ENCODE results near the gene RTP5.

Gene RTP5

DNA sequence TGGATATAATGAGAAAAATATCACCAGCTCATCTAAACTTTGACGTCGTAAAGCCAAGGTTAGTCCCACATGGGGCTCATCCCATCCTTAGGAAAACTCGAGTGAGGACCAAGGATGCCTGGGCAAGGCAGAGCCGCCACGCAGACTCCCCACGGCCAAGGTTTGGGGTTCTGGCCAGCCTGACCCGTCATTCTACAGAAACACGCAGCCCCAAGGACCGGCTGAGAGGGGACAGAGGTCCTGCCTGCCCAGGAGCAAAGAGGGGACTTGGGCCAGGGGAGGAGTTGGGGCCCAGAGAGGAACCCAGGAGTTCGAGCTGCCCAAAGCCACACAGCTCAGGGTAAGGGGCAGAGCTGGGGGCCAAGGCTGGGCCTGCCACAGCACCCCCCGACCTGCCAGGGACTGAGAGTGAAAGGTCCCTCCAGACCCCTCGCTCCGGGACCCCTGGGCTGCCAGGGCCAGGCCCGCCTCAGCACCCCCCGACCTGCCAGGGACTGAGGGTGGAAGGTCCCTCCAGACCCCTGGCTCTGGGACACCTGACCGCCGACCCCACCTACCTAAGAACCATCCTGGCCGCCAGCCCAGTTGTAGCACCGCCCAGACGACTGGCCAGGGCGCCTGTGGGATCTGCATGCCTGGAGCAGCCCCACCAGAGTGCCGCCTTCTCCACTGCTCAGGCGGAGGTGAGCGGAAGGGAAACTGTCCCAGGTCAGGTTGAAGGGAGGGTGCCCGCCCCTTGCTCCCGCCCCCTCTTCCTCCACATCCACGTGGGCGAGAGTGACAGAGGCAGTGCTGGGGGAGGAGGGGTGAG, 11.1 kb upstream of the RTP5 start, which contains the start of gene PDCD1:
Gene PDCD1, minus strand, starts transcription at position 689 of the 811 bp plus-strand sequence. Its CDS starts 56 bp downstream, at position 633.
- no peak for DNase-seq

- DNase-seq = no peak
Observed at GRCh38 chr2:241859017-241859435, 10.5 kb upstream of the RTP5 start.

GRCh38 chr2:241859436-241860183, 9.9 kb upstream of the RTP5 start:
- DNase-seq = peak; percentile 24

- DNase-seq = no peak
Observed at GRCh38 chr2:241860184-241861078, 9.1 kb upstream of the RTP5 start.

DNA sequence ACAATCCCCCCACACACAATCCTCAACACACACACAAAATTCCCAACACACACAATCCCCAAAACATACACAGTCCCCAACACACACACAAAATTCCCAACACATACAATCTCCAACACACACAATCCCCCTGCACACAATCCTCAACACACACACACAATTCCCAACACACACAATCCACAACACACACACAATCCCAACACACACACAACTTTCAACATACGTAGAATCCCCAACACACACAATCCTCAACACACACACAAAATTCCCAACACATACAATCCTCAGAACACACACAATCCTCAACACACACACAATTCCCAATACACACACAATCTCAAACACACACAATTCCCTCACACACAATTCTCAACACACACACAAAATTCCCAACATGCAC, 8.3 kb upstream of the RTP5 start:
- DNase-seq = no peak

DNA sequence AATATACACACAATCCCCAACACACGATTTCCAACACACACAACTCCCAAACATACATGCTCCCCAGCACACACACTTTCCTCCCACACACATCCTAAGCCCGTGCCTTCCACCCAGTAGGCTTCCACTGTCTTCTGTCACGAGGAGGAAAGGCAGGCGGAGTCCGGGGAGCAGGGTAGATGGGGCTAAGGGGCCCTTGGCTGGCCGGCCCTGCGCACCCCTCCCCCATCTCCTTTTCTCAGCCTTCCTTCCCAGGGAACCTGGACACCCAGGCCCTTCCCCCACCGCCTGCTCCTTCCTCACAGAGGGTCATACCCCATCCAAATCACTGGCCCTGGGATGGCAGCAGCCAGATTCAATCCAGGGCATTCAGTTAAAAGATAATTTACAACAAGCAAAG, 7.4 kb upstream of the RTP5 start:
- no peak for DNase-seq

DNA sequence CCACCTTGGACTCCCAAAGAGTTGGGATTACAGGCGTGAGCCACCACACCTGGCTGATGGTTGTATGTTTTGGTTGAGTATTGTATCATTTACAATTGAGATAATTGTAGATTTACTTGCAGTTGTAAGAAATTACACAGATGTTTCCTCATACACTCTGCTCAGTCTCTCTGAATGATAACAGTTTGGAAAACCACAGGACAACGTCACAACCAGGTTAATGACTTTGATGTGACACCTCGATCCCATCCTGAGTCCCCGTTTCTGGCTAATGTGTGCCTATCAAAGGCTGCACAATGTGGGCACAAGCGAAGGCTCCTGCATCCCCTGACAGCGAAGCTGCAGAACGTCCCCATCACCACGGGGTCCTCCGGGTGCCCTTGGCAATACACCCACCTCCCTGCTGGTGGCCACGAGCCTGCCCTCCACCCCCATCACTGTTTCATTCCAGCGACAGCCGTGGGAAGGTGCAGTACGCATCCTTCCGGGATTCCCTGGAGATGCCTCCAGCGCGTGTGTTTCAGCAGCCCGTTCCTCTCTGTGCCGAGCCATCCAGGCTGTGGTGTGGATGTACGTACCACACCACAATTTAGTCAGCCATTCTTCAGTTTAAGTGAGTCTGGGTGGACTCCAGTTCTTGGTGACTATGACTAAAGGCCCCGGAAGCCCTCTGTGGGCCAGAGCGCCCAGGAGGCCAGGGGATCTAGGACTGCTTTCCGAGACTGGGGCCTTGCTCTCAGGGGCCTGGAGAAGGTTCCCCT, 6.6 kb upstream of the RTP5 start:
- DNase-seq = no peak

- peak; percentile 30 for DNase-seq
Observed at GRCh38 chr2:241863536-241863954, 6.0 kb upstream of the RTP5 start.

DNA sequence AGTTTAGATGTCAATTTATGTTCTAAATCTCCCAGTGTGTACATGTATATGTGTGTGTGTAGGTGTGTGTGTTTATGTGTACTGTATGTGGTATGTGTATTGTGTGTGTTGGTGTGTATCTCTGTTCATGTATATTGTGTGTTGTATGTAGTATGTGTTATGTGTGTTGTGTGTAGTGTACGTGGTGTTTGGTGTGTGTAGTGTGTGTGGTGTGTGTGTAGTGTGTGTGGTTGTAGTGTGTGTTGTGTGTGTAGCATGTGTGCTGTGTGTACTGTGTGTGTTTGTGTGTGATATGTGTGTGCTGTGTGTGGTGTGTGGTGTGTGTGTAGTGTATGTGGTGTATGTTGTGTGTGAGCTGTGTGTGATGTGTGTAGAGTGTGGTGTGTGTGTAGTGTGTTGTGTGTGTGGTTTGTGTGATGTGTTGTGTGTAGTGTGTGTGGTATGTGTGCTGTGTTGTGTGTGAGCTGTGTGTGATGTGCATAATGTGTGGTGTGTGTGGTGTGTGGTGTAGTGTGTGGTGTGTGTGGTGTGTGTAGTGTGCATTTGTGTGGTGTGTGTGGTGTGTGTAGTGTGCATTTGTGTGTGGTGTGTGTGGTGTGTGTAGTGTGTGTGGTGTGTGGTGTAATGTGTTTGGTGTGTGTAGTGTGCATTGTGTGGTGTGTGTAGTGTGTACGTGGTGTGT, 5.2 kb upstream of the RTP5 start:
- no peak for DNase-seq

DNA sequence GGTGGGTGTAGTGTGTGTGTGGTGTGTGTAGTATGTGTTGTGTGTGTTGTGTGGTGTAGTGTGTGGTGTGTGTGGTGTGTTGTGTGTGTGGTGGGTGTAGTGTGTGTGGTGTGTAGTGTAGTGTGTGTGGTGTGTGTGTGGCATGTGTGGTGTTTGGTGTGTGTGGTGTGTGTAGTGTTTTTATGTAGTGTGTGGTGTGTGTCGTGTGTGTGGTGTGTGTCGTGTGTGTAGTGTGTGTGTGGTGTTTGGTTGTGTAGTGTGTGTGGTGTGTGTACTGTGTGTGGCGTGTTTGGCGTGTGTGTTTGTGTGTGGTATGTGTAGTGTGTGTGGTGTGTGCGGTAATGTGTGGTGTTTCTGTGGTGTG, 4.7 kb upstream of the RTP5 start:
- no peak for DNase-seq

- no peak for DNase-seq
Observed at GRCh38 chr2:241865416-241865956, 4.0 kb upstream of the RTP5 start.

- DNase-seq = no peak
Observed at GRCh38 chr2:241865957-241866789, 3.4 kb upstream of the RTP5 start.

- DNase-seq = no peak
Observed at GRCh38 chr2:241866790-241867645, 2.5 kb upstream of the RTP5 start.

DNA sequence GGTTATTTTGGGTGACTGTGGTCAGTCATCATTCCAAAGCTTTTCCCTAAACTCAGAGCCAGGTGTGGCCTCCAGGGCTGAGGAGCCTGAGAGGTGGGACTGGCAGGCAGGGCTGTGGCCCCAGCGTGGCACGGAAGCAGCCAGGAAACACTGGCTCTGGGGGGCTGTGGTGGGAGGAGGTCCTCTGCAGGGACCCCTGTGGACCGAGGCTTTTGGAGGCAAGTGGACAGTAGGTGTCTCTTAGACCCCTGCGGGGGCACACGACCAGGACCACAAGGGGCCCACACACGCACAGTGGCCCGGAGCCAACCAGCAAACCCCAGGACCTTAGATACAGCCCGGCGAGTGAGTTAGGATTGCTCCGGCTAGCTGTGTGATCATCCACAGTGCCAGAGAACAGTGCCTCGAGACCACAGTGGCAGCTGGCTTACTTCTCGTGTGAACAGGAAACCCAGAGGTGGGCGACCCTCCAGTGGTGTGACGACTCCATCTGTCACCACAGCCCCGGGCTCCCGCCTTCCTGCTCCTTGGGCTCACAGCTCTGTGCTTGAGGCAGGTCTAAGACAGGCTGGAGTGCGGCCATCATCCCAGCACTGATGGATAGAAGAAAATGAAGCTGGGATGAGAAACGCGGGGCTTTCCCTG, 1.6 kb upstream of the RTP5 start:
- no peak for DNase-seq

- no peak for DNase-seq
Observed at GRCh38 chr2:241868661-241869081, 858 bp upstream of the RTP5 start.

GRCh38 chr2:241870081-241870541, 582 bp downstream of the RTP5 start:
- DNase-seq = no peak

DNA sequence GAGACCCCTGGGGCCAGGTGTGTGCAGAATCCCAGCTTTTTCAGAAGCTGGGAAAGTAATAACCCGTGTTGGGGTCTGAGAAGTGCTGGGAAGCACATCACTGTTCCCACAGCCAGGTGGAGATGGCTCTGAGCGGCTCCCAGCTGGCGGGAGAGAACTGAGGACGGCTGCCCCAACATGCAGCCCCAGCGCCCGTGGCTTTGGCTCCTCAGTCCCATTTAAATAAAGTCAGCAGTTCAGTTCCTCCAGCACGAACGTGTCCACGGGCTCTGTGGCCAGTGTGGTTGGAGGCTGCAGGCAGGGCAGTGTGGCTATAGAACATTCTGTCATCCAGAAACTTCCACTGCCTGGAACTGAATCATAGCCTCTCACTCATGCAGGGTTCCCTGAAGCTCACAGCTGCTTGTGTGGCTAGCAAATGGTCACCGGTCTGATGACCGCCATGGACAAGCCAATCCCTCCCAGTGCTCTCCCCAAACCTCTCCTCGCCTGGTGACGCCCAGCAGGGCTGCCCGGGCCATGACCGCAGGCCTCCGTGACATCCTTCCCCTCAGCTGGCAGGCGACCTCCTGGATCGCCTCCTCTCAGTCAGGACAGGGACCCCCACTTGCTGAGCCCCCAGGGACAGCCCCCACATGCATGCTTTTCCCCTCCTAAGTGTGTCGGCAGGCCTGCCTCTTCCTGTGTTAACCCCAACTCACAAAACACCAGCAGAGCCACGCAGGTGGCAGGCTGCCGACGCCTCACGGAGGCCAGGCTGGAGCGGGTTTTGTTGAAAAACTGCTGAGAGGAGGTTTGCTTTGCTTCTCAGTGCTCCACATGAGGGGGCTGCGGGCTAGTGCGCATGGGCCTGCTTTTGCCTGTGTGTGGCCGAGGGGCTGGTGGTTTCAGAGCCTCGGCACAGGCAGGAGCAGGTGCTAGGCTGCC, 1.3 kb downstream of the RTP5 start:
- DNase-seq = no peak

All from fibroblast of skin of right biceps (primary cell).